HG02885 (cell line): ENCODE data around the gene SPINK2.

Source experiments
- ATAC-seq: cut with Tn5 transposase; IDR thresholded peaks from one replicate; pipeline ENCODE4 v1.9.1; 2021; ENCODE audit warnings: mild to moderate bottlenecking; ENCODE audit not compliant: unreplicated experiment, poor library complexity

The SPINK2 gene

DNA sequence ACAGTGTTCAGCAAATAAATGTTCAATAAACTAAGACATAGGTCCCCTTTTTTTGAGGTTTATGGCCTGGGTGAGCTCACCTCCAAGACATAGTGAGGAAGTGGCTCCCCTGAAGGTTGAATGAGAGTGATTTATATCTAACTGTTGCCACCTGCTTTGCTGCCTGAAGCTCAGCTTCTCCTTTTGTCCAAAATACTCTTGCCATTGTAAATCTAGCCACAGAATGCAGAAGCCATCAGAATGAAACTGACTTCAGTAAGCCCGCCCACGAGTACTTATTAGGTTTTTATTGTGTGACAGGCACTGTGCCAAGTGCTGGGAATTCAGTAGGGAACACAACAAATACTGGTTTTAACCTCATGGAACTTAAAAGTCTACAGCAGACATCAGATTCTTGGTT lies 18.0 kb downstream of the SPINK2 start:
- ATAC-seq: peak; percentile 50

DNA sequence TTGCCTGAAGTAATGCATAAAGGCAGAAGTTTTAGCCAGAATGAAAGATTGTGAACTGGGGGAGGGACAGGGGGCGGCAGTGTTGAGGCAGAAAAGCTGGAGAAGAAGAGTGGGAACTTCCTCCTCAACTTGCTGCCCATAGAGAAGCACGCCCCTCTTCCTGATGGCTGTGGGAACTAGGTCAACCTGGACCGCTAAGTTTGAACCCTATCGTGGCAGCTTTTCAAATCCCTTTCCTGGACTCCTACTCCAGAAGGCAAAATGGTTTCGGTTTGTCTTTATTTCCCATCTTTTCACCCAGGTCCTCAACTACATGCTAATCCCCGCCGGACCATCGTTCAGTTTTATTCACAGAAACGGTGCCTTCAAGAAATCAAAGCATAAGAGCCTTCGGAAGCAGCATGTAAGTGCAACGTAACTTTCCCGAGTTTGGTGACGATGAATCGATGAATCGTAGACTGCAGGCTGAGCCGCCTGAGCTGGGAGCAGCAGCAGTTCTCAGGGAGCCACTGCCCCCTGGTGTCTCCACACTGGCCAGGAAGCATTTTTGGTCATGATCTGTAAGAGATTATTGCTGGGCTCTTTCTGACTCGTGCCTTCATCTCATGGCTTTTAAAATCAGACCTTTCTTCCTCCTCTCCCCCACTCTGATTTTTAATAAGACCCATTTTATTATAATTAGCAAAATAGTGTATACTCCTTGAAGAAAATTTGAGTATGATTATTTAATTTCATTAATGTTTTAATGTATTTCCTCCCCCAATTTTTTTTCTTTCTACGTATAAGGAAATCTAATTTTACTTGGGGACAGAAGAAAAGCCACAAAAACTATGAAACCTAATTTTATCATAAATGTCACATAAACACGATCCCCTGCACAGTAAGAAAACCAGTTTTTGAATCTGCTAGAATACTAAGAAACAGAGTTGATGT lies 21.4 kb downstream of the SPINK2 start:
- ATAC-seq: peak; percentile 95

DNA sequence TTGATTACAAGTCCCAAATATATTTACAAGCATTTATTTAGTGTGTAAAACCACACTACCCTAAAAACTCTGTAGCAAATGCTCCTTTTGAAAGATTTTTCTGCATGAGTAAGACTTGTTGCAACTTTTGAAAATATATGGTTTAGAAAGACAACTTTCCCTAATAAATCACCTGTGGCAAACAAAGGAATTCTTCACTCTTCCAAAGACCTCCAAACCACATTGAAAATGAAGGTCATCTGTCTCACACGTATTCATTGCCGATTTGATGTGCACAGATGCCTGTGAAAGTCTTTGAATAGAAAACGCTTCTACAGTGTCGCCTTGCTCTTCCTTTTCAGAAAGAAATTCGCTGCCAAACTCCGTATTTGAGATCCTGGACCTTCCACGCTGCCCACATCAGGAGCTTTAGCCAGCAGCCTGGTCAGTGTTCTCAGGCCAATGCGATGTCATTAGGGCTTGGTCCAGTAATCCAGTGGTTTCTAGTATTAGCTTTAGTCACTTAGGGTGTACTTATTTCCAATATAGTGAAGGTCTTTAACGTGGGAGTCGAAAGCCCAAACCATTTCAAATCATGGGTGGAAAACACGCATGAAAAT lies 22.2 kb downstream of the SPINK2 start:
- ATAC-seq: no peak

DNA sequence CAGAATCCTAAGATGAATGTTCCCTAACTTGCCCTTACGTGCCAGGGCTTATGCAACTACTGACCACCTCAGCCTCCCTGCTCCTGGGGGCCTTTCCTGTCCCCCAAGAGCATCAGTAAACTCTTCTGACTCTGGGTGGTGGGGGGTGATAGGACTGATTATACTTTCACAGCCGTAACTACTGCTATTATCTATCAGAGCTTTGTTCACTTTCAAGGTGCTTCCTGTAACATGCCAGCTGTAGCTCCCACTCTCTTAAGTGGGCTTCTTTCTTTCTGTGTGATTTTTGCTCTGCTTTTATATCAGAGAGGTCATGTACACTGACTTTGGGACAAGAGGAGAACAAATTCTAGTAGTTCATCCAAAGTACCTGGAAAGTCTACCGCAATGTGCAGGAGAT lies 25.3 kb downstream of the SPINK2 start:
- ATAC-seq: no peak

DNA sequence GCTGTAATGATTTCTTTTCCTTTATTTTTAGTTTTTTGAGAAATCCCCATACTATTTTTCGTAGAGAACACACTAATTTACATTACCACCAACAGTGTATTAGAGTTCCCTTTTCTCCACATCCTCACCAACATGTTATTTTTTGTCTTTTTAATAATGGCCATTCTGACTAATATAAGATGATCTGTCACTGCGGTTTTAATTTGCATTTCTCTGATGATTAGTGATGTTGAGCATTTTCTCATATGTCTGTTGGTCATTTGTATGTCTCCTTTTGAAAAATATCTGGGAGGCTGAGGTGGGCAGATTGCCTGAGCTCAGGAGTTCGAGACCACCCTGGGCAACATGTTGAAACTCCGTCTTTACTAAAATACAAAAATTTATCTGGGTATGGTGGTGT lies 30.2 kb downstream of the SPINK2 start:
- ATAC-seq: peak; percentile 87

DNA sequence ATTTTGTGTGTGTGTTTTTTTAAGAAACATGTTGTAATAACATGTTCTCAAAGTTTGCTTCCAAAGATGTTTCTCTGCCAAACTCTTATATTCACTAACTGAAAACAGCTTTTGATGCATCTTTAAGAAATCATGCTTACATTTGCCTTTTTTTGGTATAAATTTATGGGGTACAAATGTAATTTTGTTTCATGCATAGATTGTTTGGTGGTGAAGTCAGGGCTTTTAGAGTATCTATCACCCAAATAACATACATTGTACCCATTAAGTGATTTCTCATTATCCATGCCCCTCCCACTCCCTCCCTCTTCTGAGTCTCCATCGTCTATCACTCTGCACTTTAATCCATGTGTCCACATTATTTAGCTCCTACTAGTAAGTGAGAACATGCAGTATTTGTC lies 30.8 kb downstream of the SPINK2 start:
- no peak for ATAC-seq

DNA sequence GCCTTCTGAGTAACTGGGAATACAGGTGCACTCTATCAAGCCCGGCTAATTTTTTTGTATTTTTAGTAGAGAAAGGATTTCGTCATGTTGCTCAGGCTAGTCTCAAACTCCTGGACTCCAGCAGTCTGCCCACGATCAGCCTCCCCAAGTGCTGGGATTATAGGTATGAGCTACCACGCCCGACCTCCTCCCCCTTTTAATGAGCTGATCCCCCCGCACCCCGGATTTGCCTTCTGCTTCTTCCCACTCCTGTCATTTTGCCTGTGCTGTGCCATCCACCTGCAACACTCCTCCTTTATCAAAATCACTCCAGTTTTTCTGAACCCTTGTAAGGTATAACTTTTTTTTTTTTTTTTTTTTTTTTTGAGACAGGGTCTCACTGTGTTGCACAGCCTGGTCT lies 33.4 kb downstream of the SPINK2 start:
- ATAC-seq: no peak

DNA sequence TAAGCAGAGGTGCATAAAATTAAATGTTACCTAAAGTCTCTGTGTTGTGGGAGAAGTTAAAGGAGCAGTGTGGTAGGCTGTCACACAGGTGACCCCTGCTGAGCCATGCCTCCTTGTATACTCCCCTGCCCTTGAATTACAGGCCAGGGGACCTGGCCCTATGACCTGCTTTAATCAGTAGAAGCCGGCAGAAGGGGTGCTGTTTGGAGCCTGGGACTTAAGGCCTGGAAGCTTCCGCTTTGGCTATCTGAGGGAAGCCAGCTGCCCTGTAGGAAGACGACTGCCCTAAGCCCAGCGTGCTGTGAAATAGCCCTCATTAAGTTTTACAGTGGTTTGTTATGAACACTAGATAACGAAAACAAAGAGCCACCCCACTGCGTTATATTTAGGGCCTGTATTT lies 34.1 kb downstream of the SPINK2 start:
- ATAC-seq: no peak

DNA sequence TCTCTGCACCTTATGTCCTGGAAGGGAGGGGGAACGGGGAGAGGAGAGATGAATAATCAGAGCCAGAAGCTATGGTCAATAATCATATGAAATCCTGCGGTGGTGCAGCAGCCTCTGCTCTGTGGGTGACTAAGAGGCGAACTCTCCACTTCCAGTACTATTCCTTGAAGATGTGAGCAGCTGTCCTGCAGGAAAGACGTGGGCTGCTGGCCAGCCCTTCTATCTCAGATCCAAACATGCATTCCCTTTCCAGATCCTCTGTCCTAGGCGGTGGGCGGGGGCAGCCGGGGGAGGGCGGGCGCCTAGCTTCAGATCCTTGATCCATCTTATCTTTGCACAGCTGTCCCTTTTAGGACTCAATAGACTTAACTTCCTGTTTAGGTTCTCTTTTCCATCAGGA lies 34.5 kb downstream of the SPINK2 start:
- no peak for ATAC-seq

DNA sequence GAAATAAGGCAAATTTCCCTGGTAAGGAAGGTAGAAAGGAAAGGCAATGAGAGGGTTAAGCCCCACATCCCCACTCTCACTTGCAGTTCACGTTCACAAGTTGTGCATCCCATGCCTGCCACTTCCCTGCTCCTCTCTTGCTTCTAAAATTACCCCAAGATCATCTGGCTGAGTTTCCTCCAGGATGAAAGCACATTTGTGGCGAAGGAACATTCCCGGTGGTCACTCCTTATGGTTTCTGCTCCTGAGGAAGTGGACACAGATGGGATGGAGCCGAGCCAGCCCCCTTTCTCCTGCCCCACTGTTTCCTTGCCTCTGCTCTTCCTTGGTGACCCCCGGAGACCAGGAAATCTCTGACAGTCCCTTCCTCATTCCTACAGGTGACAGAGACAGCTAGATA lies 37.5 kb downstream of the SPINK2 start:
- ATAC-seq: no peak

DNA sequence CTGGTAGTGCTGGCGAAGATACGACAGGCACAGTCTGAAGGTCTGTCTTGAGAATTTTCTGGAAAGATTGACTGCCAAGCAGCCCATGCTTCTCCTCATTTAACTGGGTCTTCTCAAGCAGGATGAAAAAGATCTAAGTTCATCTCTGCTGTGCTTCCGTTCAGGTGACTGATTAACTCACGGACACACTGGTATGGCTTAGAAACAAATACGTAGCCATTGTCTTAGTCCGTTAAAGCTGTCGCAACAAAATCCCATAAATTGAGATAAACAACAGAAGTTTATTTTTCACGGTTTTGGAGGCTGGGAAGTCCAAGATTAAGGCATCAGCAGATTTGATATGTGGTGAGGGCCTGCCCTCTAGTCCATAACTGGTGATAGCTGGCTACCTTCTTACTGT lies 39.5 kb downstream of the SPINK2 start:
- no peak for ATAC-seq

DNA sequence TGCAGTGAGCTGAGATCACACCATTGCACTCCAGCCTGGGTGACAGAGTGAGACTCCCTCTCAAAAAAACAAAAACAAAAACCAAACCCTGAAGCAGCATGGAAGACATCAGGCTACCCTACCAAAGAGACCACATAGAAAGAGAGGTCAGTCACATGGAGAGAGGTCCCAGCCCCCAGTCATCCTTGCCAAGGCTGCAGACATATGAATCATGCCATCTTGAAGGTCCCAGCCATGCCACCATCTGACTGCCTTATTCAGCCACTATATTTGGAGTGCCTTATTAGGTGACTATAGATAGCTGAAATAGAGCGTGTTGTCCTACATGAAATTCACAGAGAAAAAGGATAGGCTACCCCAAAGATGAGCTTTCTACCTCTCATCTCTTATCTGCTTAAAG lies 48.2 kb downstream of the SPINK2 start:
- no peak for ATAC-seq

DNA sequence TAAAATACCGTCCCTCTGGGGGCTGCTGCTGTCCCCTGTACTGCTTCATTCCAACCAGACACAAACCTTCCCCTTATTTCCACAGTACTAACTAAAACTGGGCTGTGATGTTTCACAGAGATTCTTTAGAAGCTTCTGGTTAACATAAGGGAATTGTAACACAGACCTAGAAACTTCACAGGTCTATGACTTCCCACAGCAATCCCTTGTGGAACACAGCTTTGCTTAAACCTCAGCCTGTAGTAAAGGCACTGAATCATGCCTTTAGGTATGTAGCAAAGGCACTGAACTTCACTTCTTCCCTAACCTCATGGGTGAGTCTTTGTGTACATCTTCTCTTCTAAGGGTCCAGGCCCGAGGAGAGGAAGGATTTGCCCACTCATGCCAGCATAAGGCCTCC lies 49.4 kb downstream of the SPINK2 start:
- no peak for ATAC-seq

DNA sequence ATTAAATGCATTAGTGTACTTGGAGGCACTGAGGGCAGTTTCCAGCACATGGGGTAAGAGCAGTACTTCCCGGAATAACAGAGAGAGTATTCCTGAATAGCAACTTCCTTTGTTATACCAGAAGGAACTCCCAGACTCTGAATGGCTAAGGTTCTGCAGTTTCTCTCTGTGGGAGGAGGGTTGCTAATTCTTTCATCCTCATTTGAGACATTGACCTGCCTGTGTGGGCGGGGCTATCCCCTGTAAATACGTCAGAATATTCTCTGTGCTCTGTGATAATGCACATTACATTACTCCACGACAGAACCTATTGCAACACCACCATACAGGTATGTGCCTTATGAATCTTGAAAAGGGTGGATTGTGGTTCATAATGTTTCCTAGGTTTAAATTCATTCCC lies 52.7 kb downstream of the SPINK2 start:
- ATAC-seq: no peak

DNA sequence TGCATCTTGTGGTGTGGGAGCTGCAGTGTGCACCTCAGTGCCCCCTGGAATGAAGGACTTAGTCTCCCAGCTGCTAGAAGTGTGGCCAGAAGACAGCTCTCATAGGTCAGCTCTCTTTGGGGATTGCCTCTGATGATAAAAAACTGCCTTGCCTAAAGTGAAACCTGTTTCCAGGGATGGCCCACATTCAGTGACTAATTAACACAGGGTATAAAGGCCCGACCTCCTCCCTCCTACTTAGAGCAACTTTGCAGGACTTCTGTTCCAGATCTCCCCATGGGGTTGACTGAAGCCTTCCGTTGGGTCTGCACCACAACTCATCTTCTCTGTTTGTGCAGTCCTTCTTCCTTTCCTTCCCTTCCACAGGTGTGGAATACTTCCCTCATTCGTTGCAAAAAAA lies 53.2 kb downstream of the SPINK2 start:
- ATAC-seq: no peak

DNA sequence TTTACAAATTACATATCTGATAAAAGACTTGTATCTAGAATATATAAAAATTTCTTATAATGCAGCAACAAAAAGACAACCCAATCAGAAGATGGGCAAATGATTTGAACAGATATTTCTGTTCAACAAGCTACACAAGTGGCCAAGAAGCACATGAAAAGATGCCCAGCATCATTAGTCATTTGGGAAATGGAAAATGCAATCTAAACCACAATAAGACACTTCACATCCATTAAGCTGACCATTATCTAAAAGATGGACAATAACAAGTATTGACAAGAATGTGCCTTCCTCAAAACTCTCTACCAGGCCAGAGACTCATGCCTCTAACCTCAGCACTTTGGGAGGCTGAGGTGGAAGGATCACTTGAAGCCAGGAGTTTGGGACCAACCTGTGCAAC lies 53.9 kb downstream of the SPINK2 start:
- no peak for ATAC-seq

DNA sequence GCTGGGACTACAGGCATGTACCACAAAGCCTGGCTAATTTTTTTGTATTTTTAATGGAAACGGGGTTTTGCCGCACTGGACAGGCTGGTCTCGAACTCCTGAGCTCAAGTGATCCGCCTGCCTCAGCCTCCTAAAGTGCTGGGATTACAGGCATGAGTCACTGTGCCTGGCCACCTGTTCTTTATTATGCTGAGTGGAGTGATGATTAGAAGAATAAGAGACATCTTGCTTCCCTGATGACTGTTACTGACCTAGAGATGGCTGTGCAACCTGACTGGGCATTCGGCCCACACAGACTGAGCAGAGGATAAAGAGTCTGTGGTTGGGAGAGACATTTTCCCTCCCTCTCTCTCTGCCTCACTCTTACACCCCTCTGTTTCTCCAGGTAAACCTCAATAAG lies 56.7 kb downstream of the SPINK2 start:
- ATAC-seq: no peak

DNA sequence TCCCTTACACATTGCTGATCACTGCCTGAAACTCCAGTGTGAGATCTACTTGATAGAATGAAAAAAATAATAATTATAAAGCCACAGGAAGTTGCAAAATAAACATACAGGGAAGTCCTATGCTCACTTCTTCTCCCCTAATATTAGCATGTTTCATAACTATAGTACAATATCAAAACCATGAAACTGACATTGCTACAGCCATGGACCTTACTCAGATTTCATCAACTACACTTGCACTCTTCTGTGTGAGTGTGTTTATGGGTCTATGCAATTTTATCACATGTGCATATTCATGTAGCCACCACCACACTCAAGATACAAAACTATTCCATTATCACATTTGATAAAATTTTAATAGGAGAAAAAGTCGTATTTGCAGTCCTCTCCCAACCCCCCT lies 57.3 kb downstream of the SPINK2 start:
- ATAC-seq: no peak

DNA sequence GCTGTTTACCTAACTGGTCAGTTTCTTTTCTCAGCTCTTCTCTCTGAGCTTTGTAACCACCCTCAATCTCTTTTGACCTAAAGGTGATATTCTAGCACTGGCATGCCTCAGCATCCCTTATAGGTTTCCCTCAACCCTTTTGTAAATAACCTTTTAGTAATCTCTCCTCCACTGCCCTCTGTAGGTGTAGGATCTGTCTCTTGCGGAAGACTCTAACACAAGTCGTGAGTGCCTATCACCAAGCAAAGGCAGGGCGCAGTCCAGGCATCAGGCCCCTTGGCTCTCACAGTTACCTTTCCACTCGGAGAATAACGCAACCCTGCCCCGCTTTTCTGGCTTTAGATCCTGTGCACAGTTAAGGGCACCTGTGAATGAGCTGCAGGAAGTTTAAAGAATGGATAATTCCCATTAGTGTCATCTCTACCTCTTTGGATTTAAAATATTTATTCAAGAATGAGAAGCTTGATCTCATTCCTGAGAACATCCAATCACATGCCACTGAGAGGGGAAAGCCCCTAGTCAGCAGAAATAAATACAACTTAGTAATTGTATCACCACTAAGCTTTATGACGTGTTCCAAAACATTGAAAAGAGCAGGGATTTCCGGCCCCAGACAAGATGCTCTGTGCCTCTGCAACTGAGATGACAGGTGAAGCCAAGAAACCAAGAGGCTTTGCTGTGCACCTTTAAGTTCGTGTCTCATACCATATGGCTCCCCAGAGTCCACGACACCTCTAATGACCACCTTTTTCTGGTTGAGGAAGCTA lies 58.8 kb downstream of the SPINK2 start:
- ATAC-seq: peak; percentile 41

DNA sequence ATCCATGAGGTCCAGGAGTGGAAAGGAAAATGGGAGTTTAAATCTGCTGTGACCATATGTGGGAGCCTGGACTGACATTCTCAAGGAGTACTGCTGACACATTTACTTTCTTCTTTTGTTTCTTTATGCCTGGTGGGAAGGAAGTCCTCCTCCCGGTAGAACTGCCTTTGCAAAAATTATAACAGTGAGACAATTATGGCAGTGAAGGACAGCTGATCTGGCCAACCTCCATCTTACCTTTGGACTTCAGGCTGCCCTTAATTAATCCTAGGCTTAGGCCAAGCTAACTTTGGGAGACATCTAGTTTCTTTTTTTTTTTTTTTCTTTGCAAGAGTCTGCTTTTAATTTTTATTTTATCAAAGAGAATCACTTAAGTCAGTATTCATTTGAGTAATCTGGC lies 61.3 kb downstream of the SPINK2 start:
- no peak for ATAC-seq
